Bronchial epithelial cell (primary cell): ENCODE results near the gene POMT1. TPM values are rescaled to one million over a fixed set of nuclear protein-coding genes. Genes with fewer than 3 reads are reported as not detected.

Experiments used
- DNase-seq: peaks from one replicate; pipeline ENCODE4 v3.0.0-alpha.2; 2010; ENCODE audit warnings: low read depth
- FAIRE-seq: peaks from 2 replicates; lab custom pipeline; 2011; peaks lifted over from hg19 to GRCh38; lab: Jason Lieb, UNC
- H3K27me3 ChIP-seq: 2 replicates; pipeline ENCODE4 v1.5.1; 2011; ENCODE audit warnings: low read length; ENCODE audit not compliant: control insufficient read depth, insufficient read depth
- H3K36me3 ChIP-seq: 2 replicates; pipeline ENCODE4 v1.5.1; 2011; ENCODE audit warnings: low read length; ENCODE audit not compliant: control insufficient read depth, insufficient read depth
- H3K4me3 ChIP-seq: 2 replicates; pipeline ENCODE4 v1.5.1; 2011; ENCODE audit warnings: mild to moderate bottlenecking, low read depth, low read length, control low read depth
- CTCF ChIP-seq: IDR thresholded peaks from 2 replicates; pipeline ENCODE4 v1.5.1; 2011; ENCODE audit warnings: mild to moderate bottlenecking, moderate library complexity, low read length, control low read depth, inconsistent platforms; ENCODE audit not compliant: insufficient read depth, severe bottlenecking
- total RNA-seq: library from RNA; depleted of rRNA; stranded (reverse); fragments of >200 nt; gene quantifications from 2 replicates; pipeline ENCODE4 v1.2.1, GENCODE V29; 2014

POMT1 gene
- total RNA-seq, 1 donor from 2014 or later, result 13.7 TPM

- FAIRE-seq, result no peak
- Histone ChIP-seq H3K36me3 (peaks cover 67% of the 10 kb centered on the region), H3K27me3 (no peaks in the 10 kb centered on the region), H3K4me3 (no peak overlapping the region)
- TF ChIP-seq CTCF, result no peak
- DNase-seq, result no peak
These were observed 16.8 kb upstream of the POMT1 start for GRCh38 chr9:131485728-131486422.

GRCh38 chr9:131487001-131487400 lies 15.7 kb upstream of the POMT1 start:
- FAIRE-seq (no peak), DNase-seq (no peak)
- H3K4me3 ChIP-seq, result no peak overlapping the region
- no peak for TF ChIP-seq CTCF
- no peaks in the 10 kb centered on the region for H3K27me3 ChIP-seq
- peaks cover 68% of the 10 kb centered on the region for H3K36me3 ChIP-seq

- Histone ChIP-seq H3K4me3 (no peak overlapping the region), H3K27me3 (no peaks in the 10 kb centered on the region), H3K36me3 (peaks cover 66% of the 10 kb centered on the region)
- FAIRE-seq (no peak), DNase-seq (no peak)
- no peak for TF ChIP-seq CTCF
These were observed 15.1 kb upstream of the POMT1 start for GRCh38 chr9:131487621-131488031.

GRCh38 chr9:131490514-131490913 lies 12.2 kb upstream of the POMT1 start:
- no peak overlapping the region for H3K4me3 ChIP-seq
- FAIRE-seq (peak; percentile 85), DNase-seq (no peak)
- peaks cover 59% of the 10 kb centered on the region for H3K36me3 ChIP-seq
- no peaks in the 10 kb centered on the region for H3K27me3 ChIP-seq
- no peak for TF ChIP-seq CTCF

GRCh38 chr9:131491001-131491710 lies 11.6 kb upstream of the POMT1 start:
- H3K27me3 ChIP-seq, result no peaks in the 10 kb centered on the region
- H3K4me3 ChIP-seq, result no peak overlapping the region
- peaks cover 60% of the 10 kb centered on the region for H3K36me3 ChIP-seq
- no peak for TF ChIP-seq CTCF
- no peak for FAIRE-seq
- DNase-seq, result no peak
